Retinal pigment epithelial cell (primary cell): ENCODE results near the gene IPPK.

Experiments used
- DNase-seq: peaks from one replicate; pipeline ENCODE4 v3.0.0-alpha.2; 2010; ENCODE audit warnings: low read depth
- H3K4me3 ChIP-seq: 2 replicates; pipeline ENCODE4 v1.5.1; 2011; ENCODE audit warnings: mild to moderate bottlenecking, low read length, control low read depth, moderate library complexity
- TF ChIP-seq, protein P1 (sequence below): conservative IDR thresholded peaks from 2 replicates; pipeline ENCODE4 v1.5.1; 2011; ENCODE audit warnings: low read depth, low read length, control low read depth, inconsistent platforms

Gene IPPK

GRCh38 chr9:92638621-92639101 lies 31.3 kb downstream of the IPPK start:
- no peak overlapping the region for H3K4me3 ChIP-seq
- TF ChIP-seq, protein P1, sequence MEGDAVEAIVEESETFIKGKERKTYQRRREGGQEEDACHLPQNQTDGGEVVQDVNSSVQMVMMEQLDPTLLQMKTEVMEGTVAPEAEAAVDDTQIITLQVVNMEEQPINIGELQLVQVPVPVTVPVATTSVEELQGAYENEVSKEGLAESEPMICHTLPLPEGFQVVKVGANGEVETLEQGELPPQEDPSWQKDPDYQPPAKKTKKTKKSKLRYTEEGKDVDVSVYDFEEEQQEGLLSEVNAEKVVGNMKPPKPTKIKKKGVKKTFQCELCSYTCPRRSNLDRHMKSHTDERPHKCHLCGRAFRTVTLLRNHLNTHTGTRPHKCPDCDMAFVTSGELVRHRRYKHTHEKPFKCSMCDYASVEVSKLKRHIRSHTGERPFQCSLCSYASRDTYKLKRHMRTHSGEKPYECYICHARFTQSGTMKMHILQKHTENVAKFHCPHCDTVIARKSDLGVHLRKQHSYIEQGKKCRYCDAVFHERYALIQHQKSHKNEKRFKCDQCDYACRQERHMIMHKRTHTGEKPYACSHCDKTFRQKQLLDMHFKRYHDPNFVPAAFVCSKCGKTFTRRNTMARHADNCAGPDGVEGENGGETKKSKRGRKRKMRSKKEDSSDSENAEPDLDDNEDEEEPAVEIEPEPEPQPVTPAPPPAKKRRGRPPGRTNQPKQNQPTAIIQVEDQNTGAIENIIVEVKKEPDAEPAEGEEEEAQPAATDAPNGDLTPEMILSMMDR = no peak
- no peak for DNase-seq

DNA sequence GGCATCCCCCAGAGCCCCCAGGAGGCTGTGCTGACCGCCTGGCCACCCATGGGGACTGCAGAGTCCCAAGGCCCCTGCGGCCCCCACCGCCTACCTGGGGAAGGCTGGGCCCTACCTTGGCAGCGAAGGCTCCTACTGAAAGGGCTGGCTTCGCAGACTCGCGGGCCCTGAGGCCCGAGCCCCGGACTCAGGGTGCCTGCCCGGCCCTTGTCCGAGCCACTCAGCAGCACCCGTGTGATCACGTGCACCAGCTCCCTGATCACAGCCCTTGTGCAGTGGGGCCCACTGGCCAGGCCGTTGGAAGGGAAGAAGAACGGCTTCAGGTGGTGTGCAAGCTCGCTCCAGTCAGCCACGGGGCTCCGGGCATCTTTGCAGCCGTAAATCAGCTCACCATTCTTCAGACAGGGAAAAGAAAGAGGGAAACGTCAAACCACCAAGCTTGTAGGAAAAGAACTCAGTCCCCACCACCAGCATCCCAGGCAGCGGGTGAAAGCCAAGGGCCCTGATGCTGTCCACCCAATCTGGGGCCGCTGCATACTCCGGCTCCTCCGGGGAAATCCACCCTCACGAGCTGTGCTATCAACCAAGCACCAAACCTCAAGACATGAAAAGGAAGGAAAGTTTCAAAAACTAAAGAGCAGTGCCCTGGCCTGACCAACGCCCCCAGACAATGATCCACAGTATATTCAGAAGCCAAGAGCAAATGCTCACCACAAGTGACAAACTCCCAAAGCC lies 31.9 kb downstream of the IPPK start:
- TF ChIP-seq, protein P1 = no peak
- DNase-seq = no peak
- H3K4me3 ChIP-seq = no peak overlapping the region

GRCh38 chr9:92637326-92637725 lies 32.6 kb downstream of the IPPK start:
- no peak overlapping the region for H3K4me3 ChIP-seq
- TF ChIP-seq, protein P1 = no peak
- no peak for DNase-seq

GRCh38 chr9:92636627-92637026 lies 33.3 kb downstream of the IPPK start:
- H3K4me3 ChIP-seq = no peak overlapping the region
- no peak for DNase-seq
- TF ChIP-seq, protein P1 = peak; percentile 17

DNA sequence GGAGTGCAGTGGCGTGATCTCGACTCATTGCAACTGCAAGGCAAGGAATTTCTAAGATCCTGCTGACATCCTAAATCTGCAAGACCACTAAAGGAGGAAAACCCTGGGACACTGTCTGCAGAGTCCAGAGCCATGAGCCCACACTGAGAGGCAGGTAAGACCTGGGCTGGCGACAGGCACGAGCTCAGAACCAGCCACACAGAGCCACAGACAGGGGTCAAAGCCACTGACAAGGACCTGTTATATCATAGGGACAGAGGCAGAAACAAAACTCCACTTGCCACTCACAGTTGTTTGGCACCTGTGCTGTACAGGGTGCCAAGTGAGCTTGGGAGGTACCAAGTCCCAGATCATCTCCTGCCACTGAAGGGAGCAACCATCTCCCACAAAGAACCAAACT lies 34.2 kb downstream of the IPPK start:
- H3K4me3 ChIP-seq = no peak overlapping the region
- TF ChIP-seq, protein P1 = no peak
- DNase-seq = no peak

DNA sequence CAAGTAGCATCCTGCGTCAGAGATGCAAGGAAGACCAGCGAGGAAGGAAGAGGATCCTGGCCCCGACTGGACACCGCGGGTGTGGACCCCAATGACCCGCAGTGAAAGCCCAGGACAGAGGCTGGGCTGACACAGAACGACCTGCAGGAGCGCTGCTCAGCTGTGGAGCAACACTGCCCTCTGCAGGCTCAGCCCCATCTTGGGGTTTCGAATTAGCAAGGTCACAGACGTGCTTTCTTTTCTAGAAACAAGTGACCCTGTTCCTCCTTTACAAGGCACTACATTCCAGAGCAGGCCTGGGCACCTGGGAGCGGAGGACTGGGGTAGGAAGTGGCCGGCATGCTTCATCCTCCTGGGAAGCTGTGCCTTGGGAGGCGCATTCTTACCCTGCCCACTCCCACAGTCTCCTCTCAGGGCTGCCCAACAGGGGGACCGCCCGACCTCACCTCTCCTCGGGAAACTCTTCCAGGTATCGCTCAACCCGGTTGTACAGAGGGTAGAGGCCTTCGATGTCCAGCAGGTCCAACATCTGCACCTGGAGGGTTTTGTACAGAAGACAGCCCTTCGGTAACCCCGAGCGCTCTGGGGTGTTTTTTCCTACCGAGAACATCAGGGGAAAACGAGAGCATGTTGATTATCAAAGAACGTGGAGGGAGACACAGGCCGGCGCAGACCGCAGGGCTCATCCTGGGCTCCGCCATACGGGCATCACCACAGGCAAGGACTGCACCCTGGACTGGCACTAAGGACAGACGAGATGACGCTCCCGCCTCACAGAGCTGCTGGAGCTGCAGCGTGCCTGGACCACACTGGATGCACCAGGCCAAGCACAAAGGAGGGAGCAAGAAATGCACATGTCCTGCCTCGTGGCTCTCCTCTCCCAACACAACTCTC lies 35.0 kb downstream of the IPPK start:
- no peak for DNase-seq

More for the DNA sequence above, 35.0 kb downstream of the IPPK start:
- TF ChIP-seq, protein P1 = peak; percentile 98
- H3K4me3 ChIP-seq = no peak overlapping the region
